OCI-LY3 (cell line): ENCODE data around the gene TSPEAR.

Experiments
- CTCF ChIP-seq: fragments of 200-600, 300-600 bp; sonication (generic); IDR thresholded peaks from 2 replicates; pipeline ENCODE4 v1.5.1; 2014; ENCODE audit warnings: antibody characterized with exemption, low read length, low read depth
- EZH2phosphoT487 ChIP-seq: fragments of 200-600 bp; shearing (Covaris generic); IDR thresholded peaks from 2 replicates; pipeline ENCODE4 v1.6.1; 2018; ENCODE audit warnings: antibody characterized with exemption, mixed run types, low read depth

- no peak for TF ChIP-seq CTCF
- no peak for TF ChIP-seq EZH2phosphoT487
These were observed 257.3 kb downstream of the TSPEAR start for GRCh38 chr21:44454058-44454457.
